Tibial artery (tissue), 4 donors: ENCODE data around the gene COMT.
A peak's percentile ranks its signal among the peaks of the same experiment; 100 is the strongest.

Experiments used
- DNase-seq, 2 donors: peaks; one replicate each; pipeline ENCODE4 v3.0.0-alpha.2; 2019
- H3K27ac ChIP-seq, 2 donors: fragments of 200-600 bp; sonication (generic) in 1 of 2; 1 replicate in 1 of 2; 2 replicates in 1 of 2; pipeline ENCODE4 v1.5.1; 2018 to 2019; ENCODE audit warnings: mild to moderate bottlenecking in 1 of 2
- H3K27me3 ChIP-seq, 2 donors: fragments of 200-600 bp; sonication (generic) in 1 of 2; one replicate each; pipeline versions ENCODE4 v1.5.1 to v1.6.0; 2016 to 2019
- H3K36me3 ChIP-seq, 3 donors: fragments of 200-600 bp; sonication (generic) in 2 of 3; one replicate each; pipeline ENCODE4 v1.5.1; 2016 to 2019; ENCODE audit warnings: mild to moderate bottlenecking in 2 of 3
- H3K4me1 ChIP-seq, 4 donors: fragments of 200-600 bp; sonication (generic) in 2 of 4; 1 replicate in 3 of 4; 2 replicates in 1 of 4; pipeline ENCODE4 v1.5.1; 2016 to 2019
- H3K4me3 ChIP-seq, 2 donors: fragments of 200-600 bp; sonication (generic) in 1 of 2; 1 replicate in 1 of 2; 2 replicates in 1 of 2; pipeline ENCODE4 v1.5.1; 2018 to 2019; ENCODE audit warnings: mild to moderate bottlenecking in 2 of 2
- H3K9me3 ChIP-seq, 3 donors: fragments of 200-600 bp; sonication (generic) in 1 of 3; one replicate each; pipeline ENCODE4 v1.5.1; 2016 to 2019
- intact Hi-C: fragments of 100-400 bp; cut with DNase I; formaldehyde crosslinking; loops from one replicate; pipeline ENCODE4 v1.15.0; 2023; ENCODE audit warnings: low total_unique reads
- TF ChIP-seq, protein P1 (sequence below), 2 experiments: fragments of 200-600 bp in 1 of 2; fragments of 450-650 bp in 1 of 2; IDR thresholded peaks; one replicate each; pipeline ENCODE4 v1.5.1; 2017 to 2019; ENCODE audit warnings: antibody characterized with exemption in 2 of 2, mild to moderate bottlenecking in 1 of 2, moderate library complexity in 1 of 2

The COMT gene

DNA sequence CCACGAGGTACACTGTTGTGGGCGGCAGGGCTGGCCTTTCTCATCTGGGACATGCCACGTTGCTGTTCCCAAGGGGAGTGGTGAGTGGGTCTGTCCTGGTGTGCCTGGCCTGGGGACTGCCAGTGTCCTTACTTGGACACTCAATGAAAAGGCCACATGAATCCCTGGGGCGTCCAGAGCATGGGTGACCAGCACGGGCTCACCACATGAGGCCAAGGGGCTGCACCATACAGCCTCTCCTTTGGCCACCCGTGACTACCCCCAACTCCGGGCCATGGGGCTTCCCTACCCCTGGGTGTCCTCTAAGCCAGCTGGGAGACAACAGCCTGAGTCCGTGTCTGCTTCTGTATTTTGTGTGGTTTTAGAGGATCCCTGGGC, 20.3 kb downstream of the COMT start:
- TF ChIP-seq, protein P1, sequence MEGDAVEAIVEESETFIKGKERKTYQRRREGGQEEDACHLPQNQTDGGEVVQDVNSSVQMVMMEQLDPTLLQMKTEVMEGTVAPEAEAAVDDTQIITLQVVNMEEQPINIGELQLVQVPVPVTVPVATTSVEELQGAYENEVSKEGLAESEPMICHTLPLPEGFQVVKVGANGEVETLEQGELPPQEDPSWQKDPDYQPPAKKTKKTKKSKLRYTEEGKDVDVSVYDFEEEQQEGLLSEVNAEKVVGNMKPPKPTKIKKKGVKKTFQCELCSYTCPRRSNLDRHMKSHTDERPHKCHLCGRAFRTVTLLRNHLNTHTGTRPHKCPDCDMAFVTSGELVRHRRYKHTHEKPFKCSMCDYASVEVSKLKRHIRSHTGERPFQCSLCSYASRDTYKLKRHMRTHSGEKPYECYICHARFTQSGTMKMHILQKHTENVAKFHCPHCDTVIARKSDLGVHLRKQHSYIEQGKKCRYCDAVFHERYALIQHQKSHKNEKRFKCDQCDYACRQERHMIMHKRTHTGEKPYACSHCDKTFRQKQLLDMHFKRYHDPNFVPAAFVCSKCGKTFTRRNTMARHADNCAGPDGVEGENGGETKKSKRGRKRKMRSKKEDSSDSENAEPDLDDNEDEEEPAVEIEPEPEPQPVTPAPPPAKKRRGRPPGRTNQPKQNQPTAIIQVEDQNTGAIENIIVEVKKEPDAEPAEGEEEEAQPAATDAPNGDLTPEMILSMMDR (IDR thresholded peaks at IDR 0.05), result no peak

GRCh38 chr22:19962246-19962908, 20.8 kb downstream of the COMT start:
- Histone ChIP-seq H3K27ac (no peak overlapping the region), H3K4me1 (peaks cover 5 to 47% (median 27%) of the 10 kb centered on the region in 4 donors), H3K4me3 (no peak overlapping the region), H3K9me3 (no peaks in the 10 kb centered on the region), H3K27me3 (no peaks in the 10 kb centered on the region), H3K36me3 (peaks cover 16 to 38% (median 36%) of the 10 kb centered on the region in 3 donors)
- intact Hi-C loops, result no loop called here
- DNase-seq, result peak; percentile 62 to 85
- TF ChIP-seq, protein P1 (IDR thresholded peaks at IDR 0.05), result peak; percentile 47 to 55

More for the DNA sequence above, 20.3 kb downstream of the COMT start:
- Histone ChIP-seq H3K9me3 (no peaks in the 10 kb centered on the region), H3K27ac (no peak overlapping the region), H3K4me1 (peaks cover 5 to 47% (median 27%) of the 10 kb centered on the region in 4 donors), H3K36me3 (peaks cover 12 to 33% (median 31%) of the 10 kb centered on the region in 3 donors), H3K4me3 (no peak overlapping the region), H3K27me3 (no peaks in the 10 kb centered on the region)
- DNase-seq, result no peak
- intact Hi-C loops, result no loop called here

DNA sequence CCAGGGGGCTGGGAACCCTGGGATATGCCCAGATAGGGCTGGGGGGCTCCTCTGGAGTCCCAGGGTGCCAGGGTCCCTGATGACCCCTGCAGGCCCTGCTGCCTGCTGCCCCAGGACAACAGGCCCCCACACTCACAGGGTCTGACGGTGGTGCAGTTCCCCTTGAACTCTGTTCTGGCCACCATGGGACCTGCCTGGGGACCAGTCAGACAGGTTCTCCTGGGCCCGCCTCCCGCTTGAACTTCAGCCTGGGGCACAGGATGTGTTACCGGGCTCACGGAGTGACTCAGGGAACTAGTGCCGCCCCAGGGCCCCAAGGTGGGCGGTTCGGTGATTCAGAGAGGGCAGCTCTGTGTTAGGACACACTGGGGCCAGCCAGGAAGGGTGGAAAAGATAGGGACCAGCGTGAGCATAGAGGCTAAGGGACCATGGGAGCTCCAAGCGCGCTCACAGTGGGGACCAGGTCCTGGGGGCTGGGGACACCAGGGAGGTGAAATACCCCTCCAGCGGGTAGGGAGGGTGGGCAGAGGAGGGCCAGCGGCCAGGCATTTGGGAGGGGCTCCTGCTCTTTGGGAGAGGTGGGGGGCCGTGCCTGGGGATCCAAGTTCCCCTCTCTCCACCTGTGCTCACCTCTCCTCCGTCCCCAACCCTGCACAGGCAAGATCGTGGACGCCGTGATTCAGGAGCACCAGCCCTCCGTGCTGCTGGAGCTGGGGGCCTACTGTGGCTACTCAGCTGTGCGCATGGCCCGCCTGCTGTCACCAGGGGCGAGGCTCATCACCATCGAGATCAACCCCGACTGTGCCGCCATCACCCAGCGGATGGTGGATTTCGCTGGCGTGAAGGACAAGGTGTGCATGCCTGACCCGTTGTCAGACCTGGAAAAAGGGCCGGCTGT, 21.6 kb downstream of the COMT start:
- H3K36me3 ChIP-seq, result peaks cover 16 to 46% (median 44%) of the 10 kb centered on the region in 3 donors
- peaks cover 5 to 47% (median 26%) of the 10 kb centered on the region in 4 donors for H3K4me1 ChIP-seq
- TF ChIP-seq, protein P1 (IDR thresholded peaks at IDR 0.05), result no peak
- H3K27ac ChIP-seq, result no peak overlapping the region
- no peaks in the 10 kb centered on the region for H3K27me3 ChIP-seq
- intact Hi-C loops, result no loop called here
- H3K9me3 ChIP-seq, result no peaks in the 10 kb centered on the region
- no peak for DNase-seq
- H3K4me3 ChIP-seq, result no peak overlapping the region

DNA sequence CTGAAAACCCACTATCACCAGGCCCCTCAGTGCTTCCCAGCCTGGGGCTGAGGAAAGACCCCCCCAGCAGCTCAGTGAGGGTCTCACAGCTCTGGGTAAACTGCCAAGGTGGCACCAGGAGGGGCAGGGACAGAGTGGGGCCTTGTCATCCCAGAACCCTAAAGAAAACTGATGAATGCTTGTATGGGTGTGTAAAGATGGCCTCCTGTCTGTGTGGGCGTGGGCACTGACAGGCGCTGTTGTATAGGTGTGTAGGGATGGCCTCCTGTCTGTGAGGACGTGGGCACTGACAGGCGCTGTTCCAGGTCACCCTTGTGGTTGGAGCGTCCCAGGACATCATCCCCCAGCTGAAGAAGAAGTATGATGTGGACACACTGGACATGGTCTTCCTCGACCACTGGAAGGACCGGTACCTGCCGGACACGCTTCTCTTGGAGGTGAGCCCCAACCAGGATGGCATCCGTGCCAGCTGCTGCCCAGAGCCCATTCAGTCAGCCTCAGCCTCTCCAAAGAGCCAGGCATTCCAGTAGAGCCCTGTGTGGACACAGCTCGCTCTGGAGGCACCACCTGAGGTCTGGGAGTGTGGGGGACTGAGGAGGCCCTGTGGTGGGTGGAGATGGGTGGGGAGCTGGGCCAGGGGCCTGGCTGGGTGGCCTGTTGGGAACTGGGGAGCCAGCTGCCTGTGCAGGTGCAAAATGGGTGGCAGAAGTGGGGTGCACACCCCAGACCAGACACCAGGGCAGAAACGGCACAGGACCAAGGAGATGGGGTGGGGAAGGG, 22.5 kb downstream of the COMT start:
- TF ChIP-seq, protein P1 (IDR thresholded peaks at IDR 0.05), result no peak
- H3K36me3 ChIP-seq, result peaks cover 16 to 55% (median 53%) of the 10 kb centered on the region in 3 donors
- intact Hi-C loops, result no loop called here
- H3K4me3 ChIP-seq, result no peak overlapping the region
- H3K27me3 ChIP-seq, result no peaks in the 10 kb centered on the region
- H3K4me1 ChIP-seq, result peaks cover 5 to 42% (median 21%) of the 10 kb centered on the region in 4 donors
- DNase-seq, result no peak
- no peak overlapping the region for H3K27ac ChIP-seq
- H3K9me3 ChIP-seq, result no peaks in the 10 kb centered on the region

DNA sequence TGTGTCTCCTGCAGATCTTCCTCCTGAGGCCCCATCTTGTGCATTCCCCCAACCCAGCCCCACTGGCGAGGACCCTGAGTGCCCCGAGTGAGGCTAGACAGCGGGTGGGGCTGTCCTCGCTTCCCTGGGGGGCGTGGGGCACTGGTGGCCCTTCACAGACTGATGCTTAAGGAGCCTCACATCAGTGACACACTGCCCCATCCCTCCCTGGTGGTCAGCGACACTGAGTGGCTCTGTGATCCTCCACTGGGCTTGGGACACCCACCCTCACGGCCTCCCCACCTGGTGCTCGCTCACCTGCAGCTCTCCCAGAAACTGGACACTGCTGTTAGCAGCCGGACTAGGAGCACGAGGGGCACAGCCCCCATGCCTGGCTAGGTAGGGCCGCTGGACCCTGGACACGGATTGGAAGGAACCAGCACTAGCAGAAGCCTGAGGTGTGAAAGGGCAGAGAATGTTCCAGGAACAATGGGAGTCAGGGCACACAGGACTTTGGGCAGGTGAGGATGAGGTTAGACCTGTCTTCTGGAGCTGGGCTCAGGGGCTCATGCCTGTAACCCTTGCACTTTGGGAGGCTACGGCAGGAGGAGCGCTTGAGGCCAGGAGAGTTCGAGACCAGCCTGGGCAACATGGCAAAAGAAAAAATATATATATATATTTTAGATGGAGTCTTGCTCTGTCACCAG, 23.3 kb downstream of the COMT start:
- H3K27me3 ChIP-seq, result no peaks in the 10 kb centered on the region
- peaks cover 0 to 34% (median 13%) of the 10 kb centered on the region in 4 donors for H3K4me1 ChIP-seq
- H3K27ac ChIP-seq, result no peak overlapping the region
- TF ChIP-seq, protein P1 (IDR thresholded peaks at IDR 0.05), result no peak
- intact Hi-C loops, result no loop called here
- no peak overlapping the region for H3K4me3 ChIP-seq
- peaks cover 16 to 63% (median 61%) of the 10 kb centered on the region in 3 donors for H3K36me3 ChIP-seq
- no peaks in the 10 kb centered on the region for H3K9me3 ChIP-seq
- DNase-seq, result no peak
